GM18517 (cell line): ENCODE measurements around the gene DACH1.

Experiments
- ATAC-seq: cut with Tn5 transposase; IDR thresholded peaks from one replicate; pipeline ENCODE4 v1.9.1; 2021; ENCODE audit warnings: mild to moderate bottlenecking, moderate library complexity; ENCODE audit not compliant: unreplicated experiment

DACH1 gene

GRCh38 chr13:71632721-71633120 lies 234.3 kb downstream of the DACH1 start:
- no peak for ATAC-seq

- ATAC-seq = no peak
Measured at GRCh38 chr13:71632206-71632605, 234.8 kb downstream of the DACH1 start.

GRCh38 chr13:71629167-71629566 lies 237.8 kb downstream of the DACH1 start:
- ATAC-seq = no peak

- no peak for ATAC-seq
Measured at GRCh38 chr13:71626421-71627117, 240.4 kb downstream of the DACH1 start.

GRCh38 chr13:71625694-71626093 lies 241.3 kb downstream of the DACH1 start:
- ATAC-seq = no peak

GRCh38 chr13:71624653-71625600 lies 242.1 kb downstream of the DACH1 start:
- no peak for ATAC-seq

- no peak for ATAC-seq
Measured at GRCh38 chr13:71621174-71622124, 245.6 kb downstream of the DACH1 start.

- no peak for ATAC-seq
Measured at GRCh38 chr13:71619096-71619495, 247.9 kb downstream of the DACH1 start.

- no peak for ATAC-seq
Measured at GRCh38 chr13:71618159-71618558, 248.8 kb downstream of the DACH1 start.

GRCh38 chr13:71617265-71617664 lies 249.7 kb downstream of the DACH1 start:
- no peak for ATAC-seq

- ATAC-seq = no peak
Measured at GRCh38 chr13:71613066-71613745, 253.8 kb downstream of the DACH1 start.

- no peak for ATAC-seq
Measured at GRCh38 chr13:71611292-71611691, 255.7 kb downstream of the DACH1 start.

- ATAC-seq = no peak
Measured at GRCh38 chr13:71610876-71611275, 256.1 kb downstream of the DACH1 start.

GRCh38 chr13:71609271-71609670 lies 257.7 kb downstream of the DACH1 start:
- no peak for ATAC-seq

- ATAC-seq = no peak
Measured at GRCh38 chr13:71607575-71607974, 259.4 kb downstream of the DACH1 start.

- no peak for ATAC-seq
Measured at GRCh38 chr13:71606818-71607217, 260.2 kb downstream of the DACH1 start.

- no peak for ATAC-seq
Measured at GRCh38 chr13:71605744-71606143, 261.3 kb downstream of the DACH1 start.

GRCh38 chr13:71603255-71603654 lies 263.7 kb downstream of the DACH1 start:
- ATAC-seq = no peak

- no peak for ATAC-seq
Measured at GRCh38 chr13:71602344-71602743, 264.7 kb downstream of the DACH1 start.

- no peak for ATAC-seq
Measured at GRCh38 chr13:71597150-71597549, 269.9 kb downstream of the DACH1 start.
